Stomach (tissue), 9 donors: ENCODE results near the gene ABCA1. TPM values are rescaled to one million over a fixed set of nuclear protein-coding genes. Genes with fewer than 3 reads are reported as not detected.

Experiments used
- DNase-seq, 2 donors: peaks; one replicate each; pipeline versions ENCODE4 v3.0.0 to v3.0.0-alpha.2; 2013 to 2019
- H3K27ac ChIP-seq, 5 donors: fragments of 200-600 bp in 4 of 5; sonication (generic) in 4 of 5; one replicate each; pipeline ENCODE4 v1.5.1; 2013 to 2019; ENCODE audit warnings: mild to moderate bottlenecking in 1 of 5, moderate library complexity in 1 of 5
- H3K27me3 ChIP-seq, 3 donors: fragments of 200-600 bp; sonication (generic); one replicate each; pipeline ENCODE4 v1.5.1; 2017 to 2019; ENCODE audit warnings: mixed run types in 1 of 3
- H3K36me3 ChIP-seq, 4 donors: fragments of 200-600 bp; sonication (generic); 1 replicate in 3 of 4; 2 replicates in 1 of 4; pipeline ENCODE4 v1.5.1; 2016 to 2019
- H3K4me1 ChIP-seq, 4 donors: fragments of 200-600 bp; sonication (generic); one replicate each; pipeline ENCODE4 v1.5.1; 2016 to 2019
- H3K4me3 ChIP-seq, 4 donors: fragments of 200-600 bp; sonication (generic) in 3 of 4; one replicate each; pipeline ENCODE4 v1.5.1; 2016 to 2019; ENCODE audit warnings: mild to moderate bottlenecking in 1 of 4
- H3K9me3 ChIP-seq, 4 donors: fragments of 200-600 bp; sonication (generic); one replicate each; pipeline ENCODE4 v1.5.1; 2016 to 2019
- CTCF ChIP-seq, 7 experiments: fragments of 450-650 bp in 4 of 7; fragments of 200-600 bp in 3 of 7; sonication (generic) in 3 of 7; IDR thresholded peaks; one replicate each; pipeline ENCODE4 v1.5.1; 2016 to 2019; ENCODE audit warnings: antibody characterized with exemption in 7 of 7, control low read depth in 2 of 7, mild to moderate bottlenecking in 1 of 7
- EP300 ChIP-seq: sonication (generic); formaldehyde crosslinking; IDR thresholded peaks from one replicate; pipeline ENCODE4 v1.6.1; 2017; ENCODE audit warnings: antibody characterized with exemption
- POLR2A ChIP-seq, 4 donors: fragments of 450-650 bp; IDR thresholded peaks; one replicate each; pipeline ENCODE4 v1.6.1; 2016; ENCODE audit warnings: antibody characterized with exemption in 4 of 4, control low read depth in 2 of 4, mild to moderate bottlenecking in 1 of 4, moderate library complexity in 1 of 4
- POLR2AphosphoS5 ChIP-seq, 3 donors: sonication (generic); formaldehyde crosslinking; IDR thresholded peaks; one replicate each; pipeline ENCODE4 v1.6.1; 2016; ENCODE audit warnings: antibody characterized with exemption in 3 of 3
- WGBS, 5 donors: extraction: QIAGEN DNeasy Blood & Tissue Kit in 3 of 5; methylation state at CpG; one replicate each; pipeline versions ENCODE4 v1.1.5 to v1.1.7; 2013 to 2018; 5-methylcytosine and 5-hydroxymethylcytosine counted together
- intact Hi-C: fragments of 100-400 bp; cut with DNase I; formaldehyde crosslinking; loops from one replicate; pipeline ENCODE4 v1.15.1; 2023; ENCODE audit warnings: low total_unique reads
- polyA plus RNA-seq, 3 donors: library from polyadenylated mRNA; stranded (reverse); fragments of 200-250 nt; gene quantifications; one replicate each; pipeline ENCODE4 v1.2.3, GENCODE V29; 2013
- total RNA-seq, 5 donors: library from RNA; depleted of rRNA; stranded (reverse); fragments of >200 nt; gene quantifications; one replicate each; pipeline versions ENCODE4 v1.1.0 to v1.2.3, GENCODE V29; 2014 to 2016
- donor health status: healthy with polysubstance abuse.
- donor health status: Bipolar disorder and iron deficiency.
- donor health status: healthy.

ABCA1 gene
- total and polyA plus RNA-seq, 8 donors, result 1.9 to 75.3 (median 18.4) TPM

GRCh38 chr9:104810421-104811339 is 117.3 kb downstream of the ABCA1 start:
- Histone ChIP-seq H3K4me3 (no peak overlapping the region), H3K4me1 (peaks cover 0 to 33% (median 9%) of the 10 kb centered on the region in 4 donors), H3K27me3 (no peaks in the 10 kb centered on the region), H3K36me3 (peaks cover 45 to 97% (median 93%) of the 10 kb centered on the region in 4 donors), H3K9me3 (no peaks in the 10 kb centered on the region), H3K27ac (peak overlapping the region; percentile 60 to 77 (median 62))
- TF ChIP-seq EP300 (no peak), POLR2AphosphoS5 (IDR thresholded peaks at IDR 0.05) (peak in 1 of 3 donors; percentile 77)
- intact Hi-C loops, result no loop called here
- DNase-seq, result peak; percentile 26 to 74
- WGBS, 5 donors, result 36 to 49% (median 40%) methylated on average over 7 to 12 of the region's 12 CpGs

GRCh38 chr9:104808035-104808614 is 119.8 kb downstream of the ABCA1 start:
- peaks cover 38 to 97% (median 93%) of the 10 kb centered on the region in 4 donors for H3K36me3 ChIP-seq
- H3K27ac ChIP-seq, result no peak overlapping the region
- no peaks in the 10 kb centered on the region for H3K27me3 ChIP-seq
- intact Hi-C loops, result no loop called here
- TF ChIP-seq CTCF (IDR thresholded peaks at IDR 0.05) (no peak), EP300 (no peak), POLR2AphosphoS5 (IDR thresholded peaks at IDR 0.05) (no peak), POLR2A (IDR thresholded peaks at IDR 0.05) (no peak)
- H3K9me3 ChIP-seq, result no peaks in the 10 kb centered on the region
- no peak overlapping the region for H3K4me3 ChIP-seq
- 63 to 66% (median 64%) methylated on average over 3 of the region's 3 CpGs for WGBS, 5 donors
- peaks cover 0 to 33% (median 9%) of the 10 kb centered on the region in 4 donors for H3K4me1 ChIP-seq
- DNase-seq, result peak; percentile 30 to 69

GRCh38 chr9:104805441-104805840 is 122.5 kb downstream of the ABCA1 start:
- Histone ChIP-seq H3K9me3 (no peaks in the 10 kb centered on the region), H3K36me3 (peaks cover 58 to 98% (median 95%) of the 10 kb centered on the region in 4 donors), H3K4me3 (no peak overlapping the region), H3K27ac (no peak overlapping the region), H3K4me1 (peaks cover 0 to 13% (median 3%) of the 10 kb centered on the region in 4 donors), H3K27me3 (no peaks in the 10 kb centered on the region)
- WGBS, 5 donors, result 87 to 100% (median 94%) methylated on average over 2 of the region's 2 CpGs
- DNase-seq, result no peak
- intact Hi-C loops, result no loop called here
- TF ChIP-seq POLR2A (IDR thresholded peaks at IDR 0.05), result no peak
- no peak for TF ChIP-seq EP300
- no peak for TF ChIP-seq CTCF (IDR thresholded peaks at IDR 0.05)
- no peak for TF ChIP-seq POLR2AphosphoS5 (IDR thresholded peaks at IDR 0.05)

- Histone ChIP-seq H3K4me3 (no peak overlapping the region), H3K36me3 (peaks cover 63 to 100% (median 97%) of the 10 kb centered on the region in 4 donors), H3K27ac (no peak overlapping the region), H3K27me3 (no peaks in the 10 kb centered on the region), H3K4me1 (no peaks in the 10 kb centered on the region), H3K9me3 (no peaks in the 10 kb centered on the region)
- intact Hi-C loops, result no loop called here
- no peak for TF ChIP-seq CTCF (IDR thresholded peaks at IDR 0.05)
- TF ChIP-seq POLR2AphosphoS5 (IDR thresholded peaks at IDR 0.05), result no peak
- TF ChIP-seq EP300, result no peak
- TF ChIP-seq POLR2A (IDR thresholded peaks at IDR 0.05), result no peak
- DNase-seq, result no peak
- 83 to 94% (median 91%) methylated on average over 2 of the region's 2 CpGs for WGBS, 5 donors
Measured at GRCh38 chr9:104802906-104803305, 125.0 kb downstream of the ABCA1 start.
